Loucy (cell line): ENCODE results near the gene THSD1.
A peak's percentile ranks its signal among the peaks of the same experiment; 100 is the strongest.

Experiments used
- H2AFZ ChIP-seq: fragments of 200-600 bp; sonication (generic); 2 replicates; pipeline ENCODE4 v1.6.0; 2016; ENCODE audit warnings: antibody characterized with exemption, mild to moderate bottlenecking, low read length, moderate library complexity
- H3F3A ChIP-seq: fragments of 200-600 bp; 2 replicates; pipeline ENCODE4 v1.6.0; 2016; ENCODE audit warnings: antibody characterized with exemption, low read depth, mild to moderate bottlenecking
- H3K27me3 ChIP-seq: fragments of 200-600 bp; sonication (generic); 2 replicates; pipeline ENCODE4 v1.6.1; 2014; ENCODE audit warnings: low read length, mild to moderate bottlenecking; ENCODE audit not compliant: insufficient read depth, poor library complexity, severe bottlenecking
- H3K36me3 ChIP-seq: fragments of 200-600 bp; sonication (generic); 2 replicates; pipeline ENCODE4 v1.6.1; 2016; ENCODE audit warnings: low read length; ENCODE audit not compliant: insufficient read depth
- H3K4me1 ChIP-seq: fragments of 200-600 bp; sonication (generic); 2 replicates; pipeline ENCODE4 v1.5.1; 2014; ENCODE audit warnings: low read length, mild to moderate bottlenecking; ENCODE audit not compliant: insufficient read depth, poor library complexity, severe bottlenecking
- H3K4me2 ChIP-seq: fragments of 200-600 bp; sonication (generic); 2 replicates; pipeline ENCODE4 v1.6.0; 2014; ENCODE audit warnings: antibody characterized with exemption, low read length, low read depth, mild to moderate bottlenecking; ENCODE audit not compliant: poor library complexity, severe bottlenecking
- H3K4me3 ChIP-seq: fragments of 200-600 bp; sonication (generic); 2 replicates; pipeline ENCODE4 v1.5.1; 2014; ENCODE audit warnings: low read length, mild to moderate bottlenecking, mixed read lengths; ENCODE audit not compliant: poor library complexity, severe bottlenecking
- H3K79me2 ChIP-seq: fragments of 200-600 bp; sonication (generic); 2 replicates; pipeline ENCODE4 v1.6.1; 2014; ENCODE audit warnings: low read length; ENCODE audit not compliant: insufficient read depth
- H3K9ac ChIP-seq: fragments of 200-600 bp; sonication (generic); 2 replicates; pipeline ENCODE4 v1.6.0; 2014; ENCODE audit warnings: mild to moderate bottlenecking, low read depth, low read length, moderate library complexity; ENCODE audit not compliant: poor library complexity, severe bottlenecking
- H3K9me2 ChIP-seq: fragments of 200-600 bp; sonication (generic); replicated peaks from 2 replicates; pipeline ENCODE4 v1.6.1; 2016; ENCODE audit warnings: low read depth, low read length, mixed read lengths
- H3K9me3 ChIP-seq: fragments of 200-600 bp; sonication (generic); 2 replicates; pipeline ENCODE4 v1.6.1; 2014; ENCODE audit warnings: mild to moderate bottlenecking, antibody characterized with exemption, low read length, low read depth; ENCODE audit not compliant: insufficient read depth
- H4K20me1 ChIP-seq: fragments of 200-600 bp; sonication (generic); 2 replicates; pipeline ENCODE4 v1.6.0; 2014; ENCODE audit warnings: antibody characterized with exemption, low read length, mild to moderate bottlenecking; ENCODE audit not compliant: insufficient read depth, poor library complexity, severe bottlenecking
- CTCF ChIP-seq: fragments of 200-600 bp; sonication (generic); conservative IDR thresholded peaks from 2 replicates; pipeline ENCODE4 v1.5.1; 2014; ENCODE audit warnings: mild to moderate bottlenecking, antibody characterized with exemption, low read length
- EZH2phosphoT487 ChIP-seq: fragments of 200-600 bp; IDR thresholded peaks from 2 replicates; pipeline ENCODE4 v1.6.1; 2018; ENCODE audit warnings: antibody characterized with exemption, mild to moderate bottlenecking, moderate library complexity, borderline replicate concordance

THSD1 gene

GRCh38 chr13:52406629-52407028 lies 657 bp upstream of the THSD1 start:
- Histone ChIP-seq H3K79me2 (no peaks in the 10 kb centered on the region), H3K9ac (no peak overlapping the region), H3K27me3 (no peaks in the 10 kb centered on the region), H3K4me2 (no peak overlapping the region), H3K4me1 (peaks cover 13% of the 10 kb centered on the region), H3K9me2 (no peaks in the 10 kb centered on the region), H3K36me3 (peaks cover under 1% of the 10 kb centered on the region; the same call in 1 of the 2 replicates), H4K20me1 (no peaks in the 10 kb centered on the region), H3F3A (no peaks in the 10 kb centered on the region), H2AFZ (no peak overlapping the region), H3K4me3 (no peak overlapping the region), H3K9me3 (no peaks in the 10 kb centered on the region)
- no peak for TF ChIP-seq CTCF
- TF ChIP-seq EZH2phosphoT487, result no peak

- Histone ChIP-seq H3K9ac (no peak overlapping the region), H2AFZ (no peak overlapping the region), H3K9me3 (no peaks in the 10 kb centered on the region), H3F3A (no peaks in the 10 kb centered on the region), H3K36me3 (no peaks in the 10 kb centered on the region), H4K20me1 (no peaks in the 10 kb centered on the region), H3K79me2 (no peaks in the 10 kb centered on the region), H3K4me2 (no peak overlapping the region), H3K27me3 (no peaks in the 10 kb centered on the region), H3K4me3 (no peak overlapping the region), H3K9me2 (no peaks in the 10 kb centered on the region), H3K4me1 (peaks cover 13% of the 10 kb centered on the region)
- TF ChIP-seq CTCF, result no peak
- no peak for TF ChIP-seq EZH2phosphoT487
Measured at GRCh38 chr13:52405369-52405766, 604 bp downstream of the THSD1 start.

- Histone ChIP-seq H3K4me2 (no peak overlapping the region), H3K9me3 (no peaks in the 10 kb centered on the region), H3K4me1 (peaks cover 13% of the 10 kb centered on the region), H3K4me3 (no peak overlapping the region), H3K79me2 (no peaks in the 10 kb centered on the region), H3K9me2 (no peaks in the 10 kb centered on the region), H3K36me3 (no peaks in the 10 kb centered on the region), H3F3A (no peaks in the 10 kb centered on the region), H2AFZ (no peak overlapping the region), H3K9ac (no peak overlapping the region), H3K27me3 (no peaks in the 10 kb centered on the region), H4K20me1 (no peaks in the 10 kb centered on the region)
- no peak for TF ChIP-seq EZH2phosphoT487
- peak; percentile 37 for TF ChIP-seq CTCF
Measured at GRCh38 chr13:52399708-52400107, 6.3 kb downstream of the THSD1 start.
